ENCODE measurements around the gene TSTD2.

GRCh38 chr9:97559111-97559514 is 74.1 kb downstream of the TSTD2 start:
- TF ChIP-seq RAD21 (conservative IDR thresholded peaks at IDR 0.05) (no peak), REST (IDR thresholded peaks at IDR 0.05; ENCODE audit: borderline replicate concordance) (no peak), CTCF (IDR thresholded peaks at IDR 0.05; ENCODE audit: poor library complexity, severe bottlenecking) (no peak), POLR2AphosphoS5 (IDR thresholded peaks at IDR 0.05) (no peak), EP300 (conservative IDR thresholded peaks at IDR 0.05; ENCODE audit: poor library complexity, severe bottlenecking) (no peak), SMC3 (conservative IDR thresholded peaks at IDR 0.05; ENCODE audit: poor library complexity) (no peak)

All from neural cell (in vitro differentiated cells).